Omental fat pad (tissue), 4 donors: ENCODE measurements around the gene HYAL1. TPM values are rescaled to one million over a fixed set of nuclear protein-coding genes. Genes with fewer than 3 reads are reported as not detected.

Source experiments
- ATAC-seq: fragments of 150-250 bp; one replicate; pipeline ENCODE4 v1.9.1; 2016; ENCODE audit warnings: mild to moderate bottlenecking, moderate library complexity; ENCODE audit not compliant: low FRiP score
- DNase-seq: peaks from one replicate; pipeline ENCODE4 v3.0.0-alpha.2; 2019; ENCODE audit warnings: low spot score
- CTCF ChIP-seq, 3 donors: fragments of 450-650 bp; IDR thresholded peaks; one replicate each; pipeline ENCODE4 v1.5.1; 2016 to 2017; ENCODE audit warnings: antibody characterized with exemption in 3 of 3, mild to moderate bottlenecking in 3 of 3, moderate library complexity in 2 of 3
- total RNA-seq, 4 donors: library from RNA; depleted of rRNA; stranded (reverse); fragments of >200 nt; gene quantifications; one replicate each; pipeline ENCODE4 v1.1.0, GENCODE V29; 2016

HYAL1 gene
- total RNA-seq, 4 donors from 2014 or later = 6.8 to 32.3 (median 14.6) TPM

GRCh38 chr3:50271314-50271936, 31.9 kb downstream of the HYAL1 start:
- ATAC-seq (no peak), DNase-seq (no peak)
- TF ChIP-seq CTCF (IDR thresholded peaks at IDR 0.05) = no peak

- no peak for TF ChIP-seq CTCF (IDR thresholded peaks at IDR 0.05)
- ATAC-seq (peak; percentile 20), DNase-seq (no peak)
These were observed 32.8 kb downstream of the HYAL1 start for GRCh38 chr3:50270422-50271224.

- TF ChIP-seq CTCF (IDR thresholded peaks at IDR 0.05) = no peak
- DNase-seq (no peak), ATAC-seq (no peak)
These were observed 33.4 kb downstream of the HYAL1 start for GRCh38 chr3:50269977-50270413.

- DNase-seq (no peak), ATAC-seq (no peak)
- TF ChIP-seq CTCF (IDR thresholded peaks at IDR 0.05) = no peak
These were observed 33.9 kb downstream of the HYAL1 start for GRCh38 chr3:50269460-50269859.

GRCh38 chr3:50268703-50269451, 34.5 kb downstream of the HYAL1 start, which contains the start of gene SEMA3B:
Gene SEMA3B, plus strand, starts transcription at chr3:50269147. Its CDS starts 94 bp downstream, at chr3:50269241.
- DNase-seq (no peak), ATAC-seq (peak; percentile 6)

GRCh38 chr3:50268276-50268675, 35.1 kb downstream of the HYAL1 start:
- ATAC-seq = no peak
- no peak for TF ChIP-seq CTCF (IDR thresholded peaks at IDR 0.05)
- no peak for DNase-seq

More at GRCh38 chr3:50268703-50269451, 34.5 kb downstream of the HYAL1 start, which contains the start of gene SEMA3B:
- no peak for TF ChIP-seq CTCF (IDR thresholded peaks at IDR 0.05)
